Trophoblast cell (in vitro differentiated cells and primary cell): ENCODE measurements around the gene ZBTB42.

Source experiments
- DNase-seq, 2 donors: peaks; one replicate each; pipeline ENCODE4 v3.0.0-alpha.2; 2016
- H2AFZ ChIP-seq: 2 replicates; pipeline ENCODE4 v1.6.1; 2013; ENCODE audit warnings: low read length, moderate library complexity, mild to moderate bottlenecking; ENCODE audit not compliant: insufficient read depth, poor library complexity
- H2AK5ac ChIP-seq: 2 replicates; pipeline ENCODE4 v1.6.1; 2013; ENCODE audit warnings: mild to moderate bottlenecking, low read length
- H2BK120ac ChIP-seq: 2 replicates; pipeline ENCODE4 v1.6.1; 2013; ENCODE audit warnings: low read length, mild to moderate bottlenecking, moderate library complexity; ENCODE audit not compliant: insufficient read depth, poor library complexity
- H2BK12ac ChIP-seq: 2 replicates; pipeline ENCODE4 v1.6.1; 2013; ENCODE audit warnings: mild to moderate bottlenecking, low read length, moderate library complexity
- H2BK5ac ChIP-seq: 2 replicates; pipeline ENCODE4 v1.6.1; 2013; ENCODE audit warnings: low read length, low read depth, moderate library complexity, mild to moderate bottlenecking; ENCODE audit not compliant: poor library complexity
- H3K14ac ChIP-seq: 2 replicates; pipeline ENCODE4 v1.6.1; 2013; ENCODE audit warnings: mild to moderate bottlenecking, low read length
- H3K18ac ChIP-seq: 2 replicates; pipeline ENCODE4 v1.6.1; 2013; ENCODE audit warnings: mild to moderate bottlenecking, low read length
- H3K23ac ChIP-seq: 2 replicates; pipeline ENCODE4 v1.6.1; 2013; ENCODE audit warnings: low read length
- H3K27ac ChIP-seq: 2 replicates; pipeline ENCODE4 v1.5.1; 2013; ENCODE audit warnings: low read depth, mild to moderate bottlenecking, inconsistent platforms, low read length, moderate library complexity
- H3K27me3 ChIP-seq: 2 replicates; pipeline ENCODE4 v1.6.1; 2013; ENCODE audit warnings: inconsistent platforms, mild to moderate bottlenecking, low read length, moderate library complexity; ENCODE audit not compliant: insufficient read depth
- H3K36me3 ChIP-seq, 2 experiments: 1 replicate in 1 of 2; 2 replicates in 1 of 2; pipeline ENCODE4 v1.6.1; 2013; ENCODE audit warnings: low read length in 2 of 2, mild to moderate bottlenecking in 2 of 2, moderate library complexity in 1 of 2; ENCODE audit not compliant: insufficient read depth in 2 of 2, control insufficient read depth in 1 of 2
- H3K4ac ChIP-seq: 2 replicates; pipeline ENCODE4 v1.6.1; 2013; ENCODE audit warnings: low read depth, mild to moderate bottlenecking, low read length, moderate library complexity
- H3K4me1 ChIP-seq, 2 experiments: 1 replicate in 1 of 2; 2 replicates in 1 of 2; pipeline ENCODE4 v1.6.1; 2013; ENCODE audit warnings: low read length in 2 of 2, mild to moderate bottlenecking in 2 of 2, moderate library complexity in 1 of 2; ENCODE audit not compliant: insufficient read depth in 2 of 2, control insufficient read depth in 1 of 2
- H3K4me2 ChIP-seq: 2 replicates; pipeline ENCODE4 v1.6.1; 2013; ENCODE audit warnings: inconsistent platforms, mild to moderate bottlenecking, low read length, moderate library complexity
- H3K4me3 ChIP-seq: 2 replicates; pipeline ENCODE4 v1.5.1; 2013; ENCODE audit warnings: mild to moderate bottlenecking, low read depth, low read length, inconsistent platforms
- H3K79me1 ChIP-seq: one replicate; pipeline ENCODE4 v1.6.1; 2013; ENCODE audit warnings: low read length
- H3K79me2 ChIP-seq: 2 replicates; pipeline ENCODE4 v1.6.1; 2013; ENCODE audit warnings: low read length, mild to moderate bottlenecking; ENCODE audit not compliant: control insufficient read depth, insufficient read depth, poor library complexity
- H3K9ac ChIP-seq: 2 replicates; pipeline ENCODE4 v1.6.1; 2013; ENCODE audit warnings: mild to moderate bottlenecking, low read length
- H3K9me3 ChIP-seq: 2 replicates; pipeline ENCODE4 v1.6.1; 2013; ENCODE audit warnings: low read depth, mild to moderate bottlenecking, control low read depth, inconsistent platforms, low read length; ENCODE audit not compliant: insufficient read depth
- H4K12ac ChIP-seq: 2 replicates; pipeline ENCODE4 v1.6.1; 2013; ENCODE audit warnings: low read depth, mild to moderate bottlenecking, low read length, moderate library complexity
- H4K8ac ChIP-seq: 2 replicates; pipeline ENCODE4 v1.6.1; 2013; ENCODE audit warnings: low read depth, mild to moderate bottlenecking, low read length, moderate library complexity
- H4K91ac ChIP-seq: one replicate; pipeline ENCODE4 v1.6.1; 2013; ENCODE audit warnings: low read depth, mild to moderate bottlenecking, low read length, moderate library complexity
- WGBS: extraction: QIAGEN DNeasy Blood & Tissue Kit; methylation state at CpG from one replicate; pipeline ENCODE4 v1.1.7; 2013; ENCODE audit warnings: missing lambda C conversion rate; ENCODE audit not compliant: insufficient read length, insufficient coverage; ENCODE audit errors: extremely low coverage; 5-methylcytosine and 5-hydroxymethylcytosine counted together

ZBTB42 gene

DNA sequence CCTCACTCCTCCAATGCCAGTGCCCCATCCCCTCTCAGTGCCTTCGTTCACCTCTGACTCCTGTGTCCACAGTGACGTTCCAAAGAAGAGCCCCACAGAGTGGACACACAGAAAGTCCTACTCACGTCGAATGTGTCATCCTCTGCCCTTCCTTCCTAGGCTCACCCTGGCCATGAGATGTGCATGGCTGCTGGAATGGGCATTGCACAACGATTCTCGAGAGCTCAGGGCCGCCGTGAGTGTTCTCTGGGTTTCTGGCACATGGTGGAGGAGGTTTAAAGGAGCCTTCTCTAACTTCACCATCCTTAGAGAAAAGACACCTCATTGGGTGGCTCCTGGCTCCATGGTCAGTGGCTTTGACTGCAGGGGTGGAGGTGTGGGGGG lies 51.4 kb downstream of the ZBTB42 start:
- no peak overlapping the region for H3K4ac ChIP-seq
- H3K9ac ChIP-seq, result no peak overlapping the region

More for the DNA sequence above, 51.4 kb downstream of the ZBTB42 start:
- no peaks in the 10 kb centered on the region for H3K4me1 ChIP-seq
- no peak overlapping the region for H4K91ac ChIP-seq
- H3K18ac ChIP-seq, result no peak overlapping the region
- no peaks in the 10 kb centered on the region for H3K79me2 ChIP-seq
- H3K36me3 ChIP-seq, result no peaks in the 10 kb centered on the region
- no peaks in the 10 kb centered on the region for H3K79me1 ChIP-seq
- H4K12ac ChIP-seq, result no peak overlapping the region
- peak; percentile 38 to 57 for DNase-seq
- WGBS, result no CpG with 5 or more reads among the region's 8 CpGs
- H2AK5ac ChIP-seq, result no peak overlapping the region
- no peak overlapping the region for H3K4me2 ChIP-seq
- H2BK120ac ChIP-seq, result no peak overlapping the region
- no peak overlapping the region for H3K27ac ChIP-seq
- no peak overlapping the region for H2AFZ ChIP-seq
- no peak overlapping the region for H3K23ac ChIP-seq
- no peak overlapping the region for H3K4me3 ChIP-seq
- H2BK5ac ChIP-seq, result no peak overlapping the region
- no peaks in the 10 kb centered on the region for H3K27me3 ChIP-seq
- H3K14ac ChIP-seq, result no peak overlapping the region
- no peak overlapping the region for H4K8ac ChIP-seq
- no peak overlapping the region for H2BK12ac ChIP-seq
- peaks cover 2% of the 10 kb centered on the region for H3K9me3 ChIP-seq
